ENCODE data around the gene OTUB1.

GRCh38 chr11:64005691-64006090, 19.5 kb downstream of the OTUB1 start:
- TF ChIP-seq EZH2 (IDR thresholded peaks at IDR 0.05; ENCODE audit: insufficient read depth, poor library complexity, severe bottlenecking) (no peak), EZH2phosphoT487 (IDR thresholded peaks at IDR 0.05; ENCODE audit: insufficient read depth, low read depth) (no peak)
